NCI-H748 (cell line): ENCODE measurements around the gene MED22.

Experiments
- DNase-seq: peaks from one replicate; lab custom pipeline; 2025; ENCODE audit not compliant: unreplicated experiment; lab: John Stamatoyannopoulos, UW

Gene MED22

GRCh38 chr9:133356391-133357091, 8.6 kb upstream of the MED22 start, which contains the start of the genes SURF1 and SURF2:
TSS of gene SURF1 (minus strand) at chr9:133356487. CDS start at chr9:133356453, 34 bp downstream.
TSS of gene SURF2 (plus strand) at chr9:133356550. CDS start at chr9:133356593, 43 bp downstream.
- peak; percentile 89 for DNase-seq

GRCh38 chr9:133355881-133356357, 8.0 kb upstream of the MED22 start:
- peak; percentile 59 for DNase-seq

GRCh38 chr9:133354766-133355165, 6.8 kb upstream of the MED22 start:
- DNase-seq, result no peak

GRCh38 chr9:133353548-133353947, 5.6 kb upstream of the MED22 start:
- DNase-seq, result no peak

GRCh38 chr9:133352635-133353340, 4.9 kb upstream of the MED22 start:
- DNase-seq, result no peak

- peak; percentile 55 for DNase-seq
Measured at GRCh38 chr9:133351908-133352634, 4.1 kb upstream of the MED22 start.

GRCh38 chr9:133351526-133351907, 3.6 kb upstream of the MED22 start:
- no peak for DNase-seq

GRCh38 chr9:133349965-133350616, 2.2 kb upstream of the MED22 start:
- no peak for DNase-seq

- no peak for DNase-seq
Measured at GRCh38 chr9:133348718-133349573, 1.0 kb upstream of the MED22 start.

GRCh38 chr9:133347515-133347984, 381 bp downstream of the MED22 start:
- peak; percentile 66 for DNase-seq

- DNase-seq, result no peak
Measured at GRCh38 chr9:133346021-133346785, 1.7 kb downstream of the MED22 start.

GRCh38 chr9:133345596-133345995, 2.3 kb downstream of the MED22 start:
- no peak for DNase-seq

- DNase-seq, result no peak
Measured at GRCh38 chr9:133344979-133345378, 3.0 kb downstream of the MED22 start.

- no peak for DNase-seq
Measured at GRCh38 chr9:133344071-133344470, 3.9 kb downstream of the MED22 start.

- DNase-seq, result no peak
Measured at GRCh38 chr9:133342570-133342969, 5.4 kb downstream of the MED22 start.

GRCh38 chr9:133342069-133342406, 5.9 kb downstream of the MED22 start:
- DNase-seq, result no peak

GRCh38 chr9:133341369-133342068, 6.4 kb downstream of the MED22 start:
- no peak for DNase-seq

GRCh38 chr9:133340916-133341315, 7.0 kb downstream of the MED22 start:
- no peak for DNase-seq

GRCh38 chr9:133340256-133340655, 7.7 kb downstream of the MED22 start:
- no peak for DNase-seq
